Heart left ventricle (tissue), 16 donors: ENCODE data around the gene KATNB1. TPM values are rescaled to one million over a fixed set of nuclear protein-coding genes. Genes with fewer than 3 reads are reported as not detected.
"Not testable (repeated sequence)": the region's sequence is repeated elsewhere in the genome, so short reads cannot be mapped to it uniquely, and the experiment has no call there.

Experiments
- ATAC-seq, 4 donors: fragments of 200-7000 bp; cut with Tn5 transposase; one replicate each; pipeline ENCODE4 v1.9.1; 2020 to 2022; ENCODE audit warnings: moderate library complexity in 4 of 4, mild to moderate bottlenecking in 3 of 4, moderate number of reproducible peaks in 1 of 4
- DNase-seq, 5 donors: peaks; one replicate each; pipeline ENCODE4 v3.0.0-alpha.2; 2020
- H3K27ac ChIP-seq, 12 donors: fragments of 200-600 bp; sonication (generic) in 4 of 12; one replicate each; pipeline versions ENCODE4 v1.5.0 to v1.8.0; 2016 to 2022; ENCODE audit warnings: mild to moderate bottlenecking in 2 of 12
- H3K27me3 ChIP-seq, 9 donors: fragments of 200-600 bp; sonication (generic) in 2 of 9; one replicate each; pipeline versions ENCODE4 v1.5.1 to v1.8.0; 2016 to 2022; ENCODE audit warnings: mild to moderate bottlenecking in 3 of 9
- H3K36me3 ChIP-seq, 9 donors: fragments of 200-600 bp; sonication (generic) in 2 of 9; one replicate each; pipeline versions ENCODE4 v1.5.0 to v1.8.0; 2018 to 2022; ENCODE audit warnings: mild to moderate bottlenecking in 2 of 9
- H3K4me1 ChIP-seq, 12 donors: fragments of 200-600 bp; sonication (generic) in 4 of 12; one replicate each; pipeline versions ENCODE4 v1.5.0 to v1.8.0; 2016 to 2022; ENCODE audit warnings: mild to moderate bottlenecking in 3 of 12
- H3K4me3 ChIP-seq, 12 donors: fragments of 200-600 bp; sonication (generic) in 4 of 12; one replicate each; pipeline versions ENCODE4 v1.5.0 to v1.8.0; 2017 to 2022; ENCODE audit warnings: mild to moderate bottlenecking in 9 of 12, moderate library complexity in 4 of 12
- H3K9me3 ChIP-seq, 12 donors: fragments of 200-600 bp; sonication (generic) in 4 of 12; one replicate each; pipeline versions ENCODE4 v1.5.0 to v1.8.0; 2016 to 2022; ENCODE audit warnings: mild to moderate bottlenecking in 1 of 12
- CTCF ChIP-seq, 12 donors: fragments of 200-600 bp; sonication (generic) in 4 of 12; IDR thresholded peaks; one replicate each; pipeline versions ENCODE4 v1.5.0 to v1.8.0; 2018 to 2022; ENCODE audit warnings: antibody characterized with exemption in 12 of 12, mild to moderate bottlenecking in 5 of 12
- POLR2A ChIP-seq, 2 donors: fragments of 450-650 bp; IDR thresholded peaks; one replicate each; pipeline ENCODE4 v1.6.1; 2017; ENCODE audit warnings: antibody characterized with exemption in 2 of 2, mild to moderate bottlenecking in 2 of 2, moderate library complexity in 2 of 2
- WGBS, 4 donors: extraction: QIAGEN DNeasy Blood & Tissue Kit in 2 of 4; methylation state at CpG; one replicate each; pipeline versions ENCODE4 v1.1.5 to v1.1.7; 2013 to 2018; 5-methylcytosine and 5-hydroxymethylcytosine counted together
- intact Hi-C, 10 donors: fragments of 100-400 bp; cut with DNase I; formaldehyde crosslinking; loops; one replicate each; pipeline versions ENCODE4 v1.11.1 to v1.14.2; 2022
- polyA plus RNA-seq, 2 donors: library from polyadenylated mRNA; stranded (reverse); fragments of 200-250 nt; gene quantifications; one replicate each; pipeline ENCODE4 v1.2.3, GENCODE V29; 2013
- total RNA-seq, 9 donors: library from RNA; depleted of rRNA in 2 of 9; stranded (reverse); fragments of >200 nt in 2 of 9; fragmentation: NEBNext Ultra II Directional in 3 of 9; extraction: Animal tissue kit (Norgen Biotek cat#: 25700) in 3 of 9; gene quantifications; one replicate each; pipeline versions ENCODE4 v1.1.0 to v1.2.4, GENCODE V29; 2016 to 2023
- donor health status: ischemic (EF 13 %, LVEDD 7.1; RV severe dilation, severe dysfunction).
- donor health status: healthy with polysubstance abuse.
- donor health status: DM: no; HTN: yes; CAD: no.
- donor health status: DM: no; HTN: no; CAD: no.
- donor health status: ischemic (EF 25% LVEDD 6.9; RV normal size, moderate dysfunction).
- donor health status: ischemic (EF 25% LVEDD 5.7; RV mildly dilated, moderate dysfunction).
- donor health status: healthy.
- donor health status: DM: yes; HTN: yes; CAD: no.
- donor health status: ischemic (EF 35%, LVEDD 5.7; RV mildly dilated, moderate dysfunction).
- donor health status: nonischemic (EF 11% LVEDD 7.7; RV severe dilation, severe dysfunction).
- donor health status: DM: yes; HTN: yes; CAD: no.
- donor health status: PGD.
- donor health status: ischemic (EF 29% LVEDD 5.4; RV normal size, mild dysfunction).
- donor health status: nonischemic (EF 23%, LVEDD 6.1; RV moderate dilation, normal function).

KATNB1 gene
- total and polyA plus RNA-seq, 11 donors: 8.0 to 20.5 (median 15.3) TPM

GRCh38 chr16:57773655-57774295, 38.2 kb downstream of the KATNB1 start:
- Histone ChIP-seq H3K36me3 (peaks cover 5 to 74% (median 65%) of the 10 kb centered on the region in 9 donors), H3K4me3 (no peak overlapping the region), H3K4me1 (peaks cover 0 to 9% (median 3%) of the 10 kb centered on the region in 12 donors), H3K27ac (no peak overlapping the region), H3K9me3 (no peaks in the 10 kb centered on the region), H3K27me3 (no peaks in the 10 kb centered on the region)
- DNase-seq: peak in 3 of 5 donors; percentile 14 to 65 (median 57)
- ATAC-seq: peak; percentile 45 to 66 (median 50)
- TF ChIP-seq POLR2A (IDR thresholded peaks at IDR 0.05) (no peak), CTCF (IDR thresholded peaks at IDR 0.05) (no peak)
- intact Hi-C loops: no loop called here
- 73 to 83% (median 75%) methylated on average over 11 of the region's 11 CpGs for WGBS, 4 donors

- H3K9me3 ChIP-seq: no peaks in the 10 kb centered on the region
- H3K4me3 ChIP-seq: no peak overlapping the region
- peaks cover 0 to 74% (median 65%) of the 10 kb centered on the region in 9 donors for H3K36me3 ChIP-seq
- peak in 2 of 5 donors; percentile 14 to 44 for DNase-seq
- H3K27ac ChIP-seq: no peak overlapping the region
- WGBS, 4 donors: 94 to 96% (median 95%) methylated on average over 12 of the region's 12 CpGs
- TF ChIP-seq CTCF (IDR thresholded peaks at IDR 0.05) (no peak), POLR2A (IDR thresholded peaks at IDR 0.05) (no peak)
- ATAC-seq: no peak
- intact Hi-C loops: no loop called here
- H3K27me3 ChIP-seq: no peaks in the 10 kb centered on the region
- H3K4me1 ChIP-seq: peaks cover 0 to 9% (median 3%) of the 10 kb centered on the region in 12 donors
Measured at GRCh38 chr16:57774705-57775285, 39.2 kb downstream of the KATNB1 start.

- no peaks in the 10 kb centered on the region for H3K27me3 ChIP-seq
- TF ChIP-seq CTCF (IDR thresholded peaks at IDR 0.05) (peak in 4 of 12 donors; percentile 5 to 26 (median 22)), POLR2A (IDR thresholded peaks at IDR 0.05) (no peak)
- H3K9me3 ChIP-seq: no peaks in the 10 kb centered on the region
- peaks cover 0 to 70% (median 56%) of the 10 kb centered on the region in 9 donors for H3K36me3 ChIP-seq
- H3K27ac ChIP-seq: no peak overlapping the region
- WGBS, 4 donors: 75 to 85% (median 81%) methylated on average over 17 to 23 of the region's 23 CpGs
- DNase-seq (peak in 2 of 5 donors; percentile 27 to 29), ATAC-seq (peak in 2 of 4 donors; percentile 21 to 22)
- H3K4me3 ChIP-seq: no peak overlapping the region
- peaks cover 0 to 9% (median 3%) of the 10 kb centered on the region in 12 donors for H3K4me1 ChIP-seq
- intact Hi-C loops: no loop called here
Measured at GRCh38 chr16:57775661-57776469, 40.3 kb downstream of the KATNB1 start.

GRCh38 chr16:57778658-57779057, 43.1 kb downstream of the KATNB1 start:
- WGBS, 4 donors: 88 to 92% (median 90%) methylated on average over 5 of the region's 5 CpGs
- Histone ChIP-seq H3K27ac (no peak overlapping the region), H3K9me3 (no peaks in the 10 kb centered on the region), H3K4me3 (no peak overlapping the region), H3K36me3 (peaks cover 0 to 84% (median 56%) of the 10 kb centered on the region in 9 donors), H3K4me1 (peaks cover 0 to 8% (median 2%) of the 10 kb centered on the region in 12 donors), H3K27me3 (no peaks in the 10 kb centered on the region)
- TF ChIP-seq CTCF (IDR thresholded peaks at IDR 0.05) (no peak), POLR2A (IDR thresholded peaks at IDR 0.05) (no peak)
- ATAC-seq (no peak), DNase-seq (no peak)
- intact Hi-C loops: no loop called here

- not testable (repeated sequence) for H3K27ac ChIP-seq, H3K9me3 ChIP-seq, H3K27me3 ChIP-seq, ATAC-seq, H3K4me3 ChIP-seq, H3K4me1 ChIP-seq
- peak in 1 of 5 donors; percentile 10 for DNase-seq
- intact Hi-C loops: loop anchor here in 1 of 10 donors (5.0 kb wide), 1 partner anchor 67 kb away; no protein-coding TSS in a partner anchor
- H3K36me3 ChIP-seq: peaks cover 0 to 91% (median 59%) of the 10 kb centered on the region in 9 donors
- WGBS, 4 donors: 77 to 85% (median 84%) methylated on average over 5 of the region's 5 CpGs
Measured at GRCh38 chr16:57779836-57780235, 44.3 kb downstream of the KATNB1 start.
